Upper lobe of right lung (tissue), 1 donor: ENCODE results near the gene CACNG7. TPM values are rescaled to one million over a fixed set of nuclear protein-coding genes. Genes with fewer than 3 reads are reported as not detected.
A peak's percentile ranks its signal among the peaks of the same experiment; 100 is the strongest.

Experiments
- ATAC-seq: fragments of 200-7000 bp; cut with Tn5 transposase; one replicate; pipeline ENCODE4 v1.9.1; 2020; ENCODE audit warnings: mild to moderate bottlenecking, moderate library complexity
- DNase-seq: peaks from one replicate; pipeline ENCODE4 v3.0.0-alpha.2; 2020
- H3K27ac ChIP-seq: fragments of 200-600 bp; one replicate; pipeline ENCODE4 v1.8.0; 2022
- H3K27me3 ChIP-seq: fragments of 200-600 bp; one replicate; pipeline ENCODE4 v1.8.0; 2022; ENCODE audit warnings: mild to moderate bottlenecking
- H3K36me3 ChIP-seq: fragments of 200-600 bp; one replicate; pipeline ENCODE4 v1.8.0; 2022
- H3K4me1 ChIP-seq: fragments of 200-600 bp; one replicate; pipeline ENCODE4 v1.8.0; 2022
- H3K4me3 ChIP-seq: fragments of 200-600 bp; one replicate; pipeline ENCODE4 v1.8.0; 2022; ENCODE audit warnings: mild to moderate bottlenecking
- H3K9me3 ChIP-seq: fragments of 200-600 bp; one replicate; pipeline ENCODE4 v1.8.0; 2022
- intact Hi-C: fragments of 100-400 bp; cut with DNase I; formaldehyde crosslinking; loops from one replicate; pipeline ENCODE4 v1.11.0; 2022
- total RNA-seq: library from RNA; stranded (reverse); fragmentation: NEBNext Ultra II Directional; extraction: Animal tissue kit (Norgen Biotek cat#: 25700); gene quantifications from one replicate; pipeline ENCODE4 v1.2.1, GENCODE V29; 2021
- TF ChIP-seq, protein P1 (sequence below): fragments of 200-600 bp; IDR thresholded peaks from one replicate; pipeline ENCODE4 v1.8.0; 2022; ENCODE audit warnings: antibody characterized with exemption
- donor health status: DM: no; HTN: yes; CAD: no; lungs with severe emphysema.

The CACNG7 gene
- total RNA-seq, 1 donor from 2014 or later: not detected

DNA sequence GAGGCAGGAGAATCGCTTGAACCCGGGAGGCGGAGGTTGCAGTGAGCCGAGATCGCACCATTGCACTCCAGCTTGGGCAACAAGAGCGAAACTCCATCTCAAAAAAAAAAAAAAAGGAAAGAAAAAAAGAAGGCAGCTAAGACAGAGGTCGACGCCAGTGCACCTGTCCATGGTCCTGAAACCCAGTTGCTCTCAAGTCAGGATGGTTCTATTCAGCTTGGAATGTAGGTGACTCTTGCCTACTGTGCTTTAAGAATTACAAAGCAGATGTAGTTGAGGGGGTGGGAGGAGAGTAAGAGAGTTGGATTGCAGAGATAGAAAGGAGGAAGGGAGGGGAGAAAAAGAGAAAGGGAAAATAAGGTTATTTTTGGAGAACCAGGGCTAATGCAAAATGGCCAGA lies 18.7 kb downstream of the CACNG7 start:
- no peaks in the 10 kb centered on the region for H3K27me3 ChIP-seq
- H3K4me1 ChIP-seq: no peaks in the 10 kb centered on the region
- DNase-seq (no peak), ATAC-seq (peak; percentile 30)
- H3K4me3 ChIP-seq: no peak overlapping the region
- TF ChIP-seq, protein P1, sequence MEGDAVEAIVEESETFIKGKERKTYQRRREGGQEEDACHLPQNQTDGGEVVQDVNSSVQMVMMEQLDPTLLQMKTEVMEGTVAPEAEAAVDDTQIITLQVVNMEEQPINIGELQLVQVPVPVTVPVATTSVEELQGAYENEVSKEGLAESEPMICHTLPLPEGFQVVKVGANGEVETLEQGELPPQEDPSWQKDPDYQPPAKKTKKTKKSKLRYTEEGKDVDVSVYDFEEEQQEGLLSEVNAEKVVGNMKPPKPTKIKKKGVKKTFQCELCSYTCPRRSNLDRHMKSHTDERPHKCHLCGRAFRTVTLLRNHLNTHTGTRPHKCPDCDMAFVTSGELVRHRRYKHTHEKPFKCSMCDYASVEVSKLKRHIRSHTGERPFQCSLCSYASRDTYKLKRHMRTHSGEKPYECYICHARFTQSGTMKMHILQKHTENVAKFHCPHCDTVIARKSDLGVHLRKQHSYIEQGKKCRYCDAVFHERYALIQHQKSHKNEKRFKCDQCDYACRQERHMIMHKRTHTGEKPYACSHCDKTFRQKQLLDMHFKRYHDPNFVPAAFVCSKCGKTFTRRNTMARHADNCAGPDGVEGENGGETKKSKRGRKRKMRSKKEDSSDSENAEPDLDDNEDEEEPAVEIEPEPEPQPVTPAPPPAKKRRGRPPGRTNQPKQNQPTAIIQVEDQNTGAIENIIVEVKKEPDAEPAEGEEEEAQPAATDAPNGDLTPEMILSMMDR: no peak
- intact Hi-C loops: no loop called here
- H3K9me3 ChIP-seq: no peaks in the 10 kb centered on the region
- H3K36me3 ChIP-seq: no peaks in the 10 kb centered on the region
- H3K27ac ChIP-seq: no peak overlapping the region

DNA sequence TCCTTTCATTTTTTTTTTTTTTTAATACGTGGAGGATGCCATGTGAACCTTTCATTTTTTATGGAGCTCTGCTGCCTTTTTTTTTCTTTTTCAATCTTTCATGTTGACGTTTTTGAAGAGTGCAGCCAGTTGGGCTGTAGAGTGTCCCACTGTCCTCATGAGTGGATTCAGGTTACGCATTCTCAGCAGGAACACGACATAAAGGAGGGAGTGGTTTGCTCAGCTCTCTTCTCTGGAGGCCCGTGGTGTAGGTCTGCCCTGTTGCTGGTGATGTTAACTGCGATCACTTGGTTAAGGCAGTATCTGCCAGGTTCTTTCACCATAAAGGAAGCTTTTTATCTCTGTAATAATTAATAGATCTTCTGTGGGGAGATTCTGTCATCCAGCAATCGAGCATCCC lies 27.0 kb downstream of the CACNG7 start:
- intact Hi-C loops: no loop called here
- Histone ChIP-seq H3K9me3 (no peaks in the 10 kb centered on the region), H3K4me3 (no peak overlapping the region), H3K36me3 (no peaks in the 10 kb centered on the region), H3K27me3 (peaks cover 18% of the 10 kb centered on the region), H3K27ac (no peak overlapping the region), H3K4me1 (no peaks in the 10 kb centered on the region)
- DNase-seq (no peak), ATAC-seq (no peak)
- TF ChIP-seq, protein P1: no peak

DNA sequence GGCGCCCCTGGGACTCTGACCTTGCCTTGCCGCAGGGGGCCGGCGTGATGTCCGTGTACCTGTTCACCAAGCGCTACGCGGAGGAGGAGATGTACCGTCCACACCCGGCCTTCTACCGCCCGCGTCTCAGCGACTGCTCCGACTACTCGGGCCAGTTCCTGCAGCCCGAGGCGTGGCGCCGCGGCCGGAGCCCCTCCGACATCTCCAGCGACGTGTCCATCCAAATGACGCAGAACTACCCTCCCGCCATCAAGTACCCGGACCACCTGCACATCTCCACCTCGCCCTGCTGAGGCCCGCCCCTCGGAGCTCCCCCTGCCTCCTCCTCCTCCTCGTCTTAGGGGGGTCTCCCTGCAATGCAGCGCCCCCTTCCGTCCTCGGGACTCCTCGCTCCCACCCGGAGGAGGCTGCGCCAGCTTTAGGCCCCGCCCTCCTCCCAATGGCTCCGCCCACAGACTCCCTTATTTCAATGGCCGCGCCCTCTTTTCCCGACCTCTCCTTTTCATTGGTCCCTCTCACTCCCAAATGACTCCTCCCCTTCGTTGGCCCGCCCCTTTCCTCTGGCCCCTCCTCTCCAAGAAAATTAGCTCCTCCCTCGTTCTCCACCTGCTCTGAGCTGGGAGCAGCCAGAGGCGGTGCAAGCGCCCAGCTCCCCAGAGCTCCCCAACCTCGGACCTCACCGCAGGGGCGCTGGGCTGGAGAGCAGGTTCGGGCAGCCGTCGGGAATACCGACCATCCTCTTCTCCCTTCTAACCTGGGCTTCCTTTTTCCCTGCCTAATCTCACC lies 33.1 kb downstream of the CACNG7 start:
- DNase-seq (peak; percentile 56), ATAC-seq (no peak)
- Histone ChIP-seq H3K9me3 (no peaks in the 10 kb centered on the region), H3K4me1 (no peaks in the 10 kb centered on the region), H3K27me3 (peaks cover 51% of the 10 kb centered on the region), H3K36me3 (no peaks in the 10 kb centered on the region), H3K4me3 (no peak overlapping the region), H3K27ac (no peak overlapping the region)
- intact Hi-C loops: no loop called here
- TF ChIP-seq, protein P1: no peak

GRCh38 chr19:53944416-53944815 lies 35.3 kb downstream of the CACNG7 start:
- DNase-seq: no peak
- Histone ChIP-seq H3K27me3 (peaks cover 61% of the 10 kb centered on the region), H3K4me1 (no peaks in the 10 kb centered on the region), H3K27ac (no peak overlapping the region), H3K9me3 (no peaks in the 10 kb centered on the region), H3K36me3 (no peaks in the 10 kb centered on the region), H3K4me3 (no peak overlapping the region)
- TF ChIP-seq, protein P1: no peak
- intact Hi-C loops: no loop called here
- no peak for ATAC-seq

DNA sequence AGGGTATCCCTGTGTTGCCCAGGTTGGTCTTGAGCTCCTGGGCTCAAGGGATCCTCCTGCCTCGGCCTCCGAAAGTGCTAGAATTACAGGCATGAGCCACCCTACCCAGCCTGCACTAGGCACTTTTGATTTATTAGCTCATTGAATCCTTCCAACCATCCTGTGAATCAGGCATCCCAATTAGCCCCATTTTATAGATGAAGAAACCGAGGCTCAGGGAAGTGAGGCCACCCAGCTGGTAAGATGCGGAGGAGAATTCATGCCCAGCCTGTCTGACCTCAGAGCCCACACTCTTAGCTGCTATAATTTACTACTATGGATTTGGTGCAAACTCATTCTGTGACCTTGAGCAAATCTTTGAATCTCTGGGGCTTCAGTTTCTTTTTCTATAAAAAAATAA lies 35.9 kb downstream of the CACNG7 start:
- no peaks in the 10 kb centered on the region for H3K36me3 ChIP-seq
- H3K4me3 ChIP-seq: no peak overlapping the region
- H3K9me3 ChIP-seq: no peaks in the 10 kb centered on the region
- ATAC-seq (no peak), DNase-seq (no peak)
- intact Hi-C loops: no loop called here
- H3K27ac ChIP-seq: no peak overlapping the region
- TF ChIP-seq, protein P1: no peak
- H3K4me1 ChIP-seq: no peaks in the 10 kb centered on the region
- peaks cover 58% of the 10 kb centered on the region for H3K27me3 ChIP-seq
